Body of pancreas (tissue), 4 donors: ENCODE data around the gene JAML.

Source experiments
- CTCF ChIP-seq, 7 experiments: fragments of 450-650 bp in 4 of 7; fragments of 200-600 bp in 3 of 7; sonication (generic) in 3 of 7; IDR thresholded peaks; one replicate each; pipeline ENCODE4 v1.5.1; 2016 to 2019; ENCODE audit warnings: antibody characterized with exemption in 7 of 7
- POLR2A ChIP-seq, 3 donors: fragments of 450-650 bp; IDR thresholded peaks; one replicate each; pipeline ENCODE4 v1.6.1; 2016; ENCODE audit warnings: antibody characterized with exemption in 3 of 3, mild to moderate bottlenecking in 2 of 3

- TF ChIP-seq CTCF (IDR thresholded peaks at IDR 0.05) (no peak), POLR2A (IDR thresholded peaks at IDR 0.05) (no peak)
Observed at GRCh38 chr11:118212131-118212725, 12.6 kb downstream of the JAML start.
